SH-SY5Y (cell line): ENCODE results near the gene PRDM10.

ENCODE experiments used
- GATA2 ChIP-seq: IDR thresholded peaks from 2 replicates; pipeline ENCODE4 v1.6.1; 2011; ENCODE audit warnings: mild to moderate bottlenecking, low read depth, low read length
- GATA3 ChIP-seq: IDR thresholded peaks from 2 replicates; pipeline ENCODE4 v1.6.1; 2011; ENCODE audit warnings: low read depth, mild to moderate bottlenecking, low read length, moderate library complexity

The PRDM10 gene

DNA sequence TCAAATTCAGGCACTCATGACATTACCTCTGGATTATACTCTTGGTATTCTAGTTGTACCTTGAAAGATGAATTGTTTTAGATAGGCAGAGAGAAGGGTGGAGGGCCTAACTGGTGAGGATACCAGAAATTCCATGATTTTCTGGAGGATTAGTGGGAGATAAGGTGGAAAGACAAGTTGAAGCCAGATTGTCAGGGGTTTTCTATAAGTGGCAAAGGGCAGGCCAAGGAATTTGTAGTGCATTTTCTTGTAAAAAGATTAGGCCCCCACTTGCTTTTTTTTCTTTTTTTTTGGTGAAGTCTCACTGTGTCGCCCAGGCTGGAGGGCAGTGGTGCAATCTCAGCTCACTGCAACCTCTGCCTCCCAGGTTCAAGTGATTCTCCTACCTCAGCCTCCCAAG lies 28.4 kb upstream of the PRDM10 start:
- TF ChIP-seq GATA3 (no peak), GATA2 (no peak)

DNA sequence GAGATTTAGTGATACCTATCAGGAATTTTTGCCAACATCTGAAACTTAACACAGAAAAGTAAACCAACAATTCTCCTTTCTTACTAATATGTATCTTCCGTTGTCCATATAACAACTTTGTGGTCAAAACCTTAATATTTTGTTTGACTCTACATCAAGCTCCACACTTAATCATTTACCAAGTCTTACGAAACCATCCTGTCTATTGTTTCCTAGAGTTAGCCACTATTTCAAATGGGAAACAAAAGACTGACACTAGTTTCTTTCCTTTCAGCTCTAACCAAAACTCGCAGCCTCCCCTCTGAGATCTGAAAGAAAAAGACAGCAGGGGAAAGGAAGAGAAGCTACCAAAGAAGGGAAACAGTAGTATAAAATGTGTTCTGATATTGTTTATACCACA lies 26.5 kb upstream of the PRDM10 start:
- TF ChIP-seq GATA2 (no peak), GATA3 (no peak)

DNA sequence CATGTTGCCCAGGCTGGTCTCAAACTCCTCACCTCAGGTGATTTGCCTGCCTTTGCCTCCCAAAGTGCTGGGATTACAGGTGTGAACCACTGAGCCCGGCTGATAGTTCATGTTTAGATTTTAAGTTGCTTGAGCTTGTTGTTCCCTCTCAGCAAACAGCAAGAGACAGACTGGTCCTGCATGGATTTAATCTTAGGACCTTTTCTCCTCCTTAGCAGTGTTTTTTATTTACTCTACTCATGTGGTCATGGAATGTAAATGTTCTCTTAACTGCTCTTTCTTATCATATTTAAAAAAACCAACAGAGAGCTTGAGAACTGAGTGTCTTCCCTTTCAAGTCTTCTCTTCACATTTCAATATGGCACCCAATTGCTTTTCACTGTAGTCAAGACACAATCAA lies 22.7 kb upstream of the PRDM10 start:
- TF ChIP-seq GATA2 (no peak), GATA3 (no peak)

DNA sequence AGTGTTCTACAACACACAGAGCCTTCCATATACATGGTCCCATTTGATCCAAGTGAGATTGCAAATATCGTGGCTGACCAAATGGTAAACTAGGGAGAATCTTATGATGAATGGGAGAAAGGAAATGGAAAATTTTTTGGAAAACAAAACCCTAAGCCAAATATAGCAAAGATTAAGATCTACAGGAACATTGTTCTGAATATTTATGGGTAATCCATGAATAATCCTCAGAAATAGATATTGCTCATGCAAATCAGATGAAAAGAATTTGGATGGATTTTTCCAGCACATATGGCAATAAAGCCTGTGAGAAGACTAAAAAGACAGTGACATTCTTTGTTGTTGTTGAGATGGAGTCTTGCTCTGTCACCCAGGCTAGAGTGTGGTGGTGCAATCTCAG lies 21.7 kb upstream of the PRDM10 start:
- TF ChIP-seq GATA3 (no peak), GATA2 (no peak)

DNA sequence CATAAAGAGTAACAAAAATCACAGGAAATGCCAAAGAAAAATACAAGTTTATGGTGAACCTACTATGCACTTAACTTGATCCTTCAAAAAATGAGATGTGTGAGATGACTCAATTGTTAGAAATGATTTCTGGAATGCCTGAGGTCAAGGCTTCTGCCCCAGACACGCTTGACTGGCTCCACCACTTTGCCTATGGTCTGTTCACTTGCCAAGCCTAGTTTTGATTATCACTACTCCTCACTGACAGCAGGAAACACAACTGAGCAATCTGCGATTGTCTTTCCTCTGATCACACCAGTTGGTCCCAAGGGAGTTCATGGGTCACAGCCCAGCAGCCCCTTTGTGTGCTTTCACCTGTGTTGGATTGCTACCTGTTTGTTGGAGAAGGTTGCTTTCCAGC lies 20.6 kb upstream of the PRDM10 start:
- TF ChIP-seq GATA3, result no peak
- TF ChIP-seq GATA2, result no peak

DNA sequence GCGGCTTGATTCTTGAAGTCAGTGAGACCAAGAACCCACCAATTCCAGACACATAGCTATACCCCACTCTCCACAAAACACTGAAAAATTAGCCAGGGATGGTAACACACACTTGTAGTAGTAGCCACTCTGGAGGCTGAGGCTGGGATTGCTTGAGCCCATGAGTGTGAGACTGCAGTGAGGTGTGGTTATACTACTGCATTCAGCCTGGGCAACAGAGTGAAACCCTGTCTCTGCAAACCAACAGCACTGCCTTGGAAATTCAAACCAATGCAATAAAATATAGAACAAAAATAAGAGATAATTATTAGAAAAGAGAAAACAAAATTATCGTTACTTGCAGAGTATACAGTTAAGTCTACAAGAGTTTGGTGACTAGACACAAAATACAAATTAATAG lies 20.2 kb upstream of the PRDM10 start:
- TF ChIP-seq GATA3 (no peak), GATA2 (no peak)

DNA sequence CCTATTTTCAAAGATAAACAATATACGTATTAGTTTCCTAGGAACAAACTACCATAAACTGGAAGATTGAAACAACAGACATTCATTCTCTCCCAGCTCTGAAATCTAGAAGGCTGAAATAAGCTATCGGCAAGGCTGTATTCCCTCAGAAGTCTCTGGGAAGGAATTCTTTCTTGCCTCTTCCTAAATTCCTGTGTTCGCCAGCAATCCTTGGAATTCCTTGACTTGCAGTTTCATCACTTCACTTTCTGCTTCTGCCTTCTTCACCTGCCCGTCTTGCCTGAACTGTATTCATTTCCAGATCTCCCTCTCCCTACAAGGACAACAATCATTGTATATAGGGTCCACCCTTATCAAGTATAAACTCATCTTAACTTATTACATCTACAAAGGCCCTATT lies 17.7 kb upstream of the PRDM10 start:
- TF ChIP-seq GATA2 (no peak), GATA3 (no peak)

DNA sequence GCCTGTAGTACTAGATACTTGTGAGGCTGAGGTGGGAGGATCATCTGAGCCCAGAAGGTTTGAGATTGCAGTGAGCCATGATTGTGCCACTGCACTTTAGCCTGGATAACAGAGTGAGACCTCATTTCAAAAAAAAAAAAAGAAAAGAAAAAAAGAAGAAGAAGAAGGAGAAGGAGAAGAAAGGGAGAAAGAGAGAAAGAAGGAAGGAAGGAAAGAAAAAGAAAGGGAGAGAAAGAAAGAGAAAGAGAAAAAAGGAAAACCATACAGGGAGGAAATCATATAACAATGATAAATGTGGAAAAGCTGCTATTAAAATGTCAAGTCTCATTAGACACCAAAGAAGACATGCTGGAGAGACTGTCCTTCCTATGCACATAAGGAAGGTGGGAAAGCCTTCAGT lies 5.7 kb upstream of the PRDM10 start:
- TF ChIP-seq GATA3, result no peak
- TF ChIP-seq GATA2, result no peak

DNA sequence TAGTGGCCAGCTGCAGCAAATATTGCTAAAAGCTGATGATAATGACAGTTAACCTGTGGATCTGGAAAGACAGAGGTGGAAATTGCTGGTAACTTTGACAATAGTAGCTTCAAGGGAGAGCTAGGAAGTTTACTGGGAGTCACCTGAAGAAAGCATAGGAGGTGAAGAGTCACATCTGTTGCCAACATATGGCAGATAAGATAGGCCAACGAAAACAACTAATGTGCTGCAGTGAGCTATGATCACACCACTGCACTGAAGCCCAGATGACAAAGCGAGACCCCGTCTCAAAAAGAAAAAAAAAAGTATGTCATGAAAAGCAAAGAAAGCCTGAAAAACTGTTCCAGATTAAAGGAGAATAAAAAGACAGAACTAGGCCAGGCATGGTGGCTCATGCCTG lies 4.3 kb upstream of the PRDM10 start:
- TF ChIP-seq GATA2, result no peak
- no peak for TF ChIP-seq GATA3

DNA sequence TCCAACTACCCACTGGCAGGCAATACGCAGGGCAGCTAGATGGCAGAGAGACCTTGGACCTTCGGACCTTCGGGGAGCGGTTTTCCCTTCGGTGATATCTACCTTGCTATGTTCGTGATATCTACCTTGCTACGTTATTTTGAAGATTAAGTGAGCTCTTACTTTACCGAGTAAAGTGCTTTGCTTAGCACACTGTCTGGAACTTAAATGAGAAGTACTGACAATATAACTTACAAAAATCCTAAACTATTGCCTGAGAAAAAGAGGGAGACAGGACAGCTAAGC lies 1.0 kb upstream of the PRDM10 start:
- TF ChIP-seq GATA2 (no peak), GATA3 (no peak)

DNA sequence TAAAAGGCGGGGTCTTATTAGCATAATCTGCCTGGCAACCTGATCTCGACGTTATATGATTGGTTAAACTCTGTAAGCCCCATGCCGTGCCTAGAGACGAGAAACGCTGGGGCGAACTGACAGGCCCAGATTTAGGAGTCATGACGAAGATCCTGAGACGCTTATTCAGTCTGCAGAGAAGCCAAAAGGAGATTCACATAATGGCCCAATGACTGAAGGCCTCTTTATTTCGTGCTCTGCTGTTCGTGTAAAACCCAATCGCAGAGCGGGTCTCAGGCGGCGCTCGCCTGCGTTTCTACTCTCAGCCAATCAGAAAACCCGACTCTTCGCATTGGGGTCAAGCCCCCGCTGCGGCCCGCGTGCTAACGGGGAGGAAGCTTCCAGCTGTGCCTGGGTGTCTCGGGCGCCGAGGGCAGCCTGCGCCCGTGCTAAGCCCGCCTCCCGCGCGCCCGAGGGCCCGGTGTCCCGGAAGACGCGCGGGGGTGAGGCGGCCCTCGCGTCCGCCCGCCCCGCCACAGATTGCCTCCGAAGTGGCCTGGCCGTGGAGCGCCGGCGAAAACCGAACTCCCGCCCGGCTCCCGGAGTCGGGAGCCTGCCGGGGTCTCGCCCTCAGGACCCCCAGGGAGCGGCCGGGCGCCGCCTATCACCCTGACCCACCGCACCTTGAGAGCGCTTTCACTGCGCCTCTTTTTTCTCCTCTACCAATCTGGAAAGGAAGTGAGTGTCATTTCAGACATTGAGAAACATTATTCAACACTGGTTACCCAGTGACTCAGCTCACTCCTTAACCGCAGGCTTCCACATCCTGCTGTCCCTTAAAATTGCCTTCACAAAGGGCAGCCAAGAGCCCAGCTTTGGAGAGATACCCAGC lies 446 bp upstream of the PRDM10 start:
- TF ChIP-seq GATA2, result no peak
- TF ChIP-seq GATA3, result no peak

DNA sequence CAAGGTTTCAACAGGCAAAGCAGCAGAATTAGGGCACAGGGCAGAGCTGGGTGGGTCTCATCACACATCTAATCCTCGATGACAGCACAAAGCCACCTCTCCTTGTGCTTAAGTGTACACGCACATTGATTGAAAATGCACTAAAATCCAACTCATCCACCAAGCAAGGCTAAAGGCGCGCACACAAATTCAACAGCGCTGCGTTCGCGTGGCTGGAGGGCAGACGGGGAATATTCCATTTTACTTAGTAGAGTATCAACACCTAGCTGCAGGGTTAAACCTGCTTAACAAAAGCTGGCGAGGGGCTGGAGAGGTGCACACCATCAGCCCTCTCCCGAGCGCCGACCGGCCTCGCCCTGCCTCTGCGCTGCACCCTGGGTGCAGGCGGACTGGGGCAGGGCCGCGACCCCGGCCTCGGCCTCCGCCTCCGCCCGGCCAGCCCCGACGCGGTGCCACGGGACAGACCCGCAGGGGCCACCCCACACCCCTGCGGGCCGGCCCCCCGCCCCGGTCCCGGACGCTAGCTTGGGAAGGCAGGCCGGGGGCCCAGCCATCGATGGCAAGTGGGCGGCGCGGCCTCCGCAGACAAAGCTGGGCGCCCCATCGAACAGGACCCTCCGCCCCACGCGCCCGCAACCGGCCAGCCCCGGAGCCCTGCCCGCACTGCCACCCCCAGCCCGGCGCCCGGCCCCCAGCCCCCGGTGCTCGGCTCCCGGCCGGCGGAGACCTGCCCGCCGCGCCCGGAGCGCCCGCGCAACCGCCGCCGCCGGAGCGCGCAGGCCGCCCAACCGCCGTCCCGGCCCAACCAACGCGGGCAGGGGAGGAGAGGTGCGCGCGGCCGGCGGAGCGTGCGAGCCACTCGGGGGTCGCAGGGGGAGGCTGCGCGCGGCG lies 929 bp downstream of the PRDM10 start:
- TF ChIP-seq GATA3 (no peak), GATA2 (no peak)

DNA sequence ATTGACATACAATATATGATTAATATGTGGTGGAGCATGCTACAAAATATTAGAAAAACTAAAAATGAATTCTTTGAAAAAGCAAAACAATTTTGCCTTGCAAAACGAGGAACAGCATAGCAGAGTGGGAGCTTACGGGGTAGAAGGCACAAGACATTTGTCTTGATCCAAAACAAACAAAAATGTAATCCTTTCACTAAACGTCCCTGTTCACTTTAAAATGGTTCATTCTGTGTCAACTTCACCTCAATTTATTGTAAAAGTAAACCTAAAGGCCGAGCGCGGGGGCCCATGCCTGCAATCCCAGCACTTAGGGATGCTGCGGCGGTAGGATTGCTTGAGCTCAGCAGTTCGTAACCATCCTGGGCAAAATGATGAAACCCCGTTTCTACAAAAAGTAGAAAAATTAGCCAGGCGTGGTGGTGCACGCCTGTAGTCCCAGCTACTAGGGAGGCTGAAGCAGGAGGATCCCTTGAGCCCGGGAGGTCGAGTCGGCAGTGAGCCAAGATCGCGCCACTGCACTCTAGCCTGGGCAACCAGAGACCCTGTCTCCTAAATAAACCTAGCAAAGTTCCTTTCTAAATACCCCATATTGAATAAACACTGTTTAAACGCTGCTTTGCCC lies 2.0 kb downstream of the PRDM10 start:
- TF ChIP-seq GATA3, result no peak
- TF ChIP-seq GATA2, result no peak

DNA sequence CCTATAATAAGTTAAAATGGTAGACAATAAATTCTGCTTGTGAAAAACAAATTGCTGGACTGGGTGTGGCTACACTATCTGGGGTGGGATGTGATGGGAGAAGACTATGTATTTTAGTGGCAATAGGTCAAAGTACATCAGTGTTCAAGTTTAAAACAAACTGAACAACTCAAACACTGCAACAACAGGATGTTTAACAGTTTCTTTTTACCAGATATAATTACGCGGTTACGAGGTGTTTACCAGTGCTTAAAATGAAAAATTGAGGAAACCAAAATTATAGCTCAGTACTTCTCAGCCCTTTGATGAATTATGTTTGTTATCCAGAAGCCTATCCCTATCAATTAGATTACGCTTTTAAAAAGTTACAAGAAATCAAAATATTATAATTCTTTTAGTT lies 3.2 kb downstream of the PRDM10 start:
- TF ChIP-seq GATA3, result no peak

DNA sequence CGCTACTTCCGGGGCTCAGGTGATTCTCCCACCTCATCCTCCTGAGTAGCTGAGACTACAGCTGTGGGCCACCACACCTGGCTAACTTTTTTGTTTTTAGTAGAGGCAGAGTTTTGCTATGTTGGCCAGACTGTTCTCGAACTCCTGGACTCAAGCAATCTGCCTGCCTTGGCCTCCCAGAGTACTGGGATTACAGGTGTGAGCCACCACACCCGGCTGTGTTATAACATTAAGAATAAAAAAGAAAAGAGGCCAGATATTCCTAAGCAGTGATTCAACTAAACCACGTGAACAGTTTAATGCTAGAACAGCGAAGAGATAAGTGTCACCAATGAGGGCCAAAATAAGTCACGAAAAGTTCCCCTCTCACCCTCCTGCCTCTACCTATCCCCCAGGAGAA lies 3.7 kb downstream of the PRDM10 start:
- TF ChIP-seq GATA3, result no peak
- no peak for TF ChIP-seq GATA2

DNA sequence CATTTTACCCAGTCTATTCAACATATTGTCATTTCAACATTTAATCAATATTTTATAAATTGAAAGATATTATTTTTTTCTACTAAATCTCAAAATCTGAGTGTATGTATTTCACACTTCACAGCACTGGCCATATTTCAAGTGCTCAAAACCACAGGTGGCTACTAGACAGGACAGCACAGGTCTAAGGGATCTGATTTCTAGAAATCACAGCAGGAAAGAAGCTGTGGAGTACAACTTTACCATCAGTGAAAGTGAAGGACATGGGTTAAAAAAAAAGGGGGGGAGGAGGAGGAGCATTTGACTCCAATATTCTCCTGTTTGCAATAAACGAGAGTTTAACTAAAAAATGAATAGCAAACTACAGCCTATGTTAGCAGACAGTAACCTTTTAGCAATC lies 4.5 kb downstream of the PRDM10 start:
- no peak for TF ChIP-seq GATA3
- TF ChIP-seq GATA2, result no peak
